HEK293T (cell line): ENCODE measurements around the gene CRYBB1.

ENCODE experiments used
- CTCF ChIA-PET: fragments of 350-600 bp; formaldehyde crosslinking; extraction: SDS; loops from one replicate; lab custom pipeline; 2021; ENCODE audit warnings: antibody characterized with exemption, inconsistent platforms; lab: Yijun Ruan, JAX
- POLR2A ChIA-PET: fragments of 350-600 bp; formaldehyde crosslinking; extraction: SDS; loops from one replicate; lab custom pipeline; 2020; ENCODE audit warnings: antibody characterized with exemption, inconsistent platforms; lab: Yijun Ruan, JAX
- DNase-seq: peaks from one replicate; pipeline ENCODE4 v3.0.0; 2012; ENCODE audit warnings: mixed read lengths; ENCODE audit errors: extremely low spot score
- ARNT ChIP-seq: fragments of 450-650 bp; IDR thresholded peaks from 2 replicates; pipeline ENCODE4 v1.6.1; 2017; ENCODE audit warnings: mild to moderate bottlenecking
- BHLHE40 ChIP-seq: fragments of 450-650 bp; IDR thresholded peaks from 2 replicates; pipeline ENCODE4 v1.6.1; 2016; ENCODE audit warnings: mild to moderate bottlenecking, moderate library complexity, borderline replicate concordance
- CTBP1 ChIP-seq: fragments of 450-650 bp; IDR thresholded peaks from 2 replicates; pipeline ENCODE4 v1.6.1; 2016; ENCODE audit warnings: borderline replicate concordance
- ELF4 ChIP-seq: fragments of 450-650 bp; IDR thresholded peaks from 2 replicates; pipeline ENCODE4 v1.6.1; 2017; ENCODE audit warnings: antibody characterized with exemption
- FOXA1 ChIP-seq: fragments of 450-650 bp; IDR thresholded peaks from 2 replicates; pipeline ENCODE4 v1.6.1; 2016; ENCODE audit warnings: mild to moderate bottlenecking
- FOXK2 ChIP-seq: fragments of 450-650 bp; IDR thresholded peaks from 2 replicates; pipeline ENCODE4 v1.6.1; 2016; ENCODE audit warnings: mild to moderate bottlenecking
- FOXM1 ChIP-seq: fragments of 450-650 bp; IDR thresholded peaks from 2 replicates; pipeline ENCODE4 v1.6.1; 2017; ENCODE audit warnings: mild to moderate bottlenecking, borderline replicate concordance
- HDGF ChIP-seq: fragments of 450-650 bp; IDR thresholded peaks from 2 replicates; pipeline ENCODE4 v1.6.1; 2017; ENCODE audit warnings: antibody characterized with exemption, borderline replicate concordance
- L3MBTL2 ChIP-seq: fragments of 450-650 bp; conservative IDR thresholded peaks from 2 replicates; pipeline ENCODE4 v1.6.1; 2016; ENCODE audit warnings: mild to moderate bottlenecking
- LEF1 ChIP-seq: fragments of 450-650 bp; IDR thresholded peaks from 2 replicates; pipeline ENCODE4 v1.6.1; 2017; ENCODE audit warnings: mild to moderate bottlenecking, borderline replicate concordance
- NFRKB ChIP-seq: fragments of 450-650 bp; IDR thresholded peaks from 2 replicates; pipeline ENCODE4 v1.6.1; 2016; ENCODE audit warnings: mild to moderate bottlenecking, moderate library complexity
- SP1 ChIP-seq: fragments of 450-650 bp; IDR thresholded peaks from 2 replicates; pipeline ENCODE4 v1.6.1; 2017
- SUZ12 ChIP-seq: fragments of 450-650 bp; IDR thresholded peaks from 2 replicates; pipeline ENCODE4 v1.6.1; 2016; ENCODE audit warnings: mild to moderate bottlenecking
- TARDBP ChIP-seq: fragments of 450-650 bp; IDR thresholded peaks from 2 replicates; pipeline ENCODE4 v1.6.1; 2016
- ZNF384 ChIP-seq: fragments of 450-650 bp; IDR thresholded peaks from 2 replicates; pipeline ENCODE4 v1.6.1; 2016
- TF ChIP-seq, protein P1 (sequence below): fragments of 450-650 bp; IDR thresholded peaks from 2 replicates; pipeline ENCODE4 v1.6.1; 2016

Gene CRYBB1

DNA sequence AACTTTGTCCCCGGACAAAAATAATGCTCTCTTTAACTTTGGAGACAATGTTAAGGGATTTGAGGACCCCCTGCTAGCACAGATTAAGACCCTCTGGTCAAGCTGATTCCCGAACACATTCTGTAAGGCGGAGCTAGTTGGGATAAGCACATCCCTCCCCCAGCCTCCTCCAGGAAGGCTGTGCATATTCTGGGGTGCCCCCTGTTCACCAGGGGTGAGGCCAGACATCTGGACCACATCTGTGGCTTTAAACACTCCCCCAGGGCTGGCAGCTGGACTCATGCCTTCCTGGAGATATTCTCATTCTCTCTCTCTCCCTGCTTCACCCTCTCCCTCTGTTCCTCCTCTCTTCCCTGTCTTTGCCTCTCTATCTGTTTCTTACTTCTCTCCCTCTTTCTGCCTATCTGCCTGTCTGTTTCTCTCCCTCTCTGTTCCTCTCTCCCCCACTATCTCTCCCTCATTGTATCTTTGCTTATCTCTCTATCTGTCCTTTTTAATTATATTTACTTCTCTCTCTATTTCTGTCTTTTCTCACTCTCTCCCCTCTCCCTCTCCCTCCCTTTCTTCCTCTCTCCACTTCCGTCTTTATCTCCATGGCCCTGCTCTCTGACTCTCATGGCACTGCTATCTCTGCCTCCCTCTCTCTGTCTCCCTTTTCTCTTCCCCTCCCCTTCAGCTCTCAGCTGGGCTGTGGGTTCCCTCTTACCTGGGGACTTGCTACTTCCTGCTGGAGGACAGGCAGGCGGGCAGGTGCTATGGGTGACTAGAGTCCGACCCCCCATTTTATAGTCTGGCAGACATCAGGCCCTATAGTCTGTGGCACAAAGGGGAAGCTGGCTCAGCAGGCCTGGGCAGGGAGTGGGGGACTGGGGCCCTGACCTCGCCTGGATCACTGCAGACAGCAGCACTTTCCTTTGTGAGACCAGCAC lies at the start of gene CRYBB1:
CRYBB1 (minus strand) TSS at position 757 of the 929 bp plus-strand sequence. CDS start 1,708 bp downstream, outside the sequence.
- TF ChIP-seq ZNF384 (no peak), FOXK2 (no peak), ELF4 (no peak), FOXM1 (no peak), TARDBP (no peak), L3MBTL2 (no peak), BHLHE40 (no peak)
- ChIA-PET POLR2A (no interaction called here), CTCF (no interaction called here)
- DNase-seq: no peak

GRCh38 chr22:26667140-26667539 lies 49.3 kb upstream of the CRYBB1 start:
- DNase-seq: no peak
- ChIA-PET CTCF (interaction anchor here (0.6 kb wide), 1 partner anchor 12 kb away, joined by 3 read pairs; no protein-coding TSS in a partner anchor), POLR2A (no interaction called here)
- no peak for TF ChIP-seq L3MBTL2
- TF ChIP-seq FOXA1: no peak
- TF ChIP-seq LEF1: no peak

- TF ChIP-seq TARDBP: no peak
- no peak for TF ChIP-seq FOXM1
- no peak for TF ChIP-seq ARNT
- TF ChIP-seq HDGF: no peak
- TF ChIP-seq FOXK2: no peak
- TF ChIP-seq LEF1: no peak
- TF ChIP-seq ZNF384: no peak
- no peak for TF ChIP-seq NFRKB
- no peak for TF ChIP-seq FOXA1
- no peak for TF ChIP-seq ELF4
- TF ChIP-seq, protein P1, sequence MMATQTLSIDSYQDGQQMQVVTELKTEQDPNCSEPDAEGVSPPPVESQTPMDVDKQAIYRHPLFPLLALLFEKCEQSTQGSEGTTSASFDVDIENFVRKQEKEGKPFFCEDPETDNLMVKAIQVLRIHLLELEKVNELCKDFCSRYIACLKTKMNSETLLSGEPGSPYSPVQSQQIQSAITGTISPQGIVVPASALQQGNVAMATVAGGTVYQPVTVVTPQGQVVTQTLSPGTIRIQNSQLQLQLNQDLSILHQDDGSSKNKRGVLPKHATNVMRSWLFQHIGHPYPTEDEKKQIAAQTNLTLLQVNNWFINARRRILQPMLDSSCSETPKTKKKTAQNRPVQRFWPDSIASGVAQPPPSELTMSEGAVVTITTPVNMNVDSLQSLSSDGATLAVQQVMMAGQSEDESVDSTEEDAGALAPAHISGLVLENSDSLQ: no peak
- TF ChIP-seq BHLHE40: no peak
- ChIA-PET CTCF (interaction anchor here (1.0 to 1.6 kb wide), 5 partner anchors 8 to 301 kb away, joined by 3 to 5 read pairs (median 3); partner anchors contain the start of genes HPS4 and SRRD), POLR2A (interaction anchor here (1.3 to 1.9 kb wide), 2 partner anchors 182 to 301 kb away, joined by 3 to 5 read pairs; partner anchors contain the start of genes HPS4 and SRRD)
- no peak for DNase-seq
Measured at GRCh38 chr22:26665813-26666231, 48.0 kb upstream of the CRYBB1 start.

- POLR2A ChIA-PET: no interaction called here
- TF ChIP-seq HDGF (no peak), LEF1 (no peak), ELF4 (no peak), NFRKB (no peak), FOXM1 (no peak)
- CTCF ChIA-PET: interaction anchor here (0.6 kb wide), 1 partner anchor 11 kb away, joined by 4 read pairs; no protein-coding TSS in a partner anchor
- DNase-seq: no peak
Measured at GRCh38 chr22:26663374-26663923, 45.6 kb upstream of the CRYBB1 start.

- no peak for TF ChIP-seq CTBP1
- TF ChIP-seq, protein P1: no peak
- TF ChIP-seq NFRKB: no peak
- no peak for TF ChIP-seq FOXA1
- TF ChIP-seq LEF1: no peak
- TF ChIP-seq SP1: no peak
- no peak for TF ChIP-seq BHLHE40
- no peak for TF ChIP-seq FOXM1
- no peak for TF ChIP-seq ZNF384
- no peak for TF ChIP-seq L3MBTL2
- TF ChIP-seq SUZ12: no peak
- ChIA-PET POLR2A (interaction anchor here (0.7 to 2.3 kb wide), 2 partner anchors 10 kb away, joined by 3 to 12 read pairs; no protein-coding TSS in a partner anchor), CTCF (no interaction called here)
- no peak for DNase-seq
Measured at GRCh38 chr22:26662160-26662559, 44.3 kb upstream of the CRYBB1 start.

GRCh38 chr22:26660961-26661578 lies 43.2 kb upstream of the CRYBB1 start:
- ChIA-PET CTCF (interaction anchor here (0.6 to 1.1 kb wide), 2 partner anchors 12 to 171 kb away, joined by 3 to 4 read pairs; no protein-coding TSS in a partner anchor), POLR2A (interaction anchor here (0.7 to 2.3 kb wide), 2 partner anchors 10 to 12 kb away, joined by 3 to 12 read pairs; no protein-coding TSS in a partner anchor)
- TF ChIP-seq TARDBP (no peak), LEF1 (no peak), FOXA1 (no peak), SUZ12 (no peak), NFRKB (no peak), CTBP1 (no peak), HDGF (no peak), ELF4 (no peak), SP1 (no peak), FOXK2 (no peak), ZNF384 (no peak), ARNT (no peak), FOXM1 (no peak), BHLHE40 (no peak), L3MBTL2 (no peak)
- TF ChIP-seq, protein P1: no peak
- DNase-seq: no peak
